GM18502 (cell line): Measurements from ENCODE around the gene NDUFV2.
"Not testable (repeated sequence)": the region's sequence is repeated elsewhere in the genome, so short reads cannot be mapped to it uniquely, and the experiment has no call there.

Experiments used
- ATAC-seq: cut with Tn5 transposase; IDR thresholded peaks from one replicate; pipeline ENCODE4 v1.9.1; 2021; ENCODE audit warnings: mild to moderate bottlenecking; ENCODE audit not compliant: unreplicated experiment, poor library complexity

The NDUFV2 gene

GRCh38 chr18:9088727-9089126 is 13.8 kb upstream of the NDUFV2 start:
- ATAC-seq = not testable (repeated sequence)

- no peak for ATAC-seq
Measured at GRCh38 chr18:9090578-9090977, 11.9 kb upstream of the NDUFV2 start.

GRCh38 chr18:9091066-9091476 is 11.4 kb upstream of the NDUFV2 start:
- ATAC-seq = no peak

DNA sequence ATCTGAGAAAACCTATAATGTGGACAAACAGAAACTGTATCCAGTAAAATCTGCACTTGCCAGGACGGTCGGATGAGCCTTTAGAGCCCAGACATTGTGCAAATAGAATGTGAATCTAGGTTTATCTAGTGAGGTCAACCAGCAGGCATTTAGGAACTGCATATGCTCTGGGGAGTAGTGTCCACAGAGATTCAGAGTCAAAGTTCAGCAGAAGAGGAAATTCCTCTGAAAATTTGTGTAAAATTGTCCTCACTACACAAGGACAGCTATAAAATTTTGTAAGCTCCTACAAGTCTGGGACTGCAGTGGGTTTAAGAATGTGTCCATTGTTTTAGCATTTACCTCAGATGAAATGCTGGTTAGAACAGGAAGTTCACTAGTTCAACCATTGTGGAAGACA is 9.8 kb upstream of the NDUFV2 start:
- no peak for ATAC-seq

DNA sequence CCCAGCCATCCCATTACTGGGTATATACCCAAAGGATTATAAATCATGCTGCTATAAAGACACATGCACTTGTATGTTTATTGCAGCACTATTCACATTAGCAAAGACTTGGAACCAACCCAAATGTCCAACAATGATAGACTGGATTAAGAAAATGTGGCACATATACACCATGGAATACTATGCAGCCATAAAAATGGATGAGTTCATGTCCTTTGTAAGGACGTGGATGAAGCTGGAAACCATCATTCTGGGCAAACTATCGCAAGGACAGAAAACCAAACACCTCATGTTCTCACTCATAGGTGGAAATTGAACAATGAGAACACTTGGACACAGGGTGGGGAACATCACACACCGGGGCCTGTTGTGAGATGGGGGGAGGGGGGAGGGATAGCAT is 9.4 kb upstream of the NDUFV2 start:
- ATAC-seq = not testable (repeated sequence)

- ATAC-seq = no peak
Measured at GRCh38 chr18:9094307-9095226, 7.9 kb upstream of the NDUFV2 start.

GRCh38 chr18:9095297-9096006 is 7.0 kb upstream of the NDUFV2 start:
- peak; percentile 90 for ATAC-seq

GRCh38 chr18:9096007-9096371 is 6.5 kb upstream of the NDUFV2 start:
- peak; percentile 15 for ATAC-seq

DNA sequence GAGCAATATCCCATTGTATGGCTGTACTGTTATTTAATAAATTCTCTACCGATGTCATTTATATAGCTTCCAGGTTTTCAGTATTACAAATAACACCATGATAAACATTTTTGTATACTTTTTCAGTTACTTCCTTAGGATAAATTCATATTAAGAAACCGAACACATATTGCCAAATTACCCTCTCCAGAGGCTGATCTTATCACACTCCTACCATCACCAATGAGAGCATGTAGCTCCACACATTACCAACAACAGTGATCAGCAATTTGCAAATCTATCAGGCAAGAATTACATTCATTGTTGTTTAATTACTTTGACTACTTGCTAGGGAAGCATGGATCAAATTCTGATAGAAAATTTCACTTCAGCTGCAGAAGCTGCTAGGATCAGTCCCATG is 5.8 kb upstream of the NDUFV2 start:
- ATAC-seq = no peak

GRCh38 chr18:9097349-9097748 is 5.2 kb upstream of the NDUFV2 start:
- no peak for ATAC-seq

GRCh38 chr18:9100796-9101195 is 1.7 kb upstream of the NDUFV2 start:
- no peak for ATAC-seq

DNA sequence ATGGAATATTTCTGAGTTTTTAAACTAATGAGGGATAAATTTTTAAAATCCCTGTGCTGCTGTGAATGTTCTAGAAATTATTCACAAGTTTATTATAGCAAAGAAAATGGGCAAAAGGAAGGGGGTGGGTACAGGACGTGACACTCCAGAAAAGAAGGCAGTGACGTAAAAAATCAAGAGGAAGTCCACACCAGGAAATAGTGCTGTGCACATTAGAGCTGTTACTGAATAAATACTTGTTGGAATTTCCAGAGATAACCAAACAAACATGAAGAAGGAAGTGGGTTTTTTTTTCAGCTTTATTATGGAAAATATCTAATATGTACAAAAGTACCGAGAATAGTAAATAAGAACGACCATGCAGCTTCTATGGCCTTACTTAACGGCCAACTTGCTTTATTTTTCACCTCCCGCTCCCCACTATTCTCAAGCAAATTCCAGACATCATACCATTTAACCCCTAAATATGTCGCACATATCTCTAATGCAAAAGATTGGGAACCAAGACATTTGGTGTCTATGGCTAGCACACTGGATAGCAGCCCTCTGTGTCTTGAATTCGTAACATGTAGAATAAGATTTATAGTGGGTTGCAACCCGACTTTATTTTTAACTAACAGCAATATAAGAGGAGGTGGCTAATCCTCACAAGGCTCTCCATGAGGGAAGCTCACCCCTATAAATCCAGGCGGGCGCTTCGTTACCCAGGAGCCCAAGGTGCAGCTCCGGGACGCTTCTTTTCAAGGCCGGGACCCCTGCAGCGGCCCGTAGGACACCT is 580 bp upstream of the NDUFV2 start:
- peak; percentile 7 for ATAC-seq

DNA sequence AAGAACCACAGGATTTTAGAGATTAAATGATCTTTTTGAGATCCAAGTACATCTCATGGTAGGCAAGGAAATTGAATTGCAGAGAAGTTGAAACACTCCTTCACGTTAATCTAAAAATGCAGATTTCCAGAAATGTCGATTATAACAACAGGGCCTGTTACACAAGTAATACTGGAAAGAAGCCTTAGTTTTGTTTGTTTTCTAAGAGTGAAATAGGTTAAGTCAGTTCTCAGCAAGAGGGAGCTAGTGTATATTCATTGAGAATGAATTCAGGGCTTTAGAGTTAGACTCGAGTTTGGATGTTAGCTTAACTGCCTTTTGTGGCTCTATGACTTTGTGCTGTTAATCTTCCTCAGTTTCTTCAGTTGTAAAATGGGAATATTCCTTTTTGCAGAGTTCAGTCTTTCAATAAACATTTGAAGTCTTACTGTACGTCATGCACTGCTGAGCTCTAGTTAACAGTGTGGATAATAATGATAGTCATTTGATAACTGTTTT is 926 bp downstream of the NDUFV2 start:
- no peak for ATAC-seq

- ATAC-seq = no peak
Measured at GRCh38 chr18:9104244-9104901, 1.9 kb downstream of the NDUFV2 start.

DNA sequence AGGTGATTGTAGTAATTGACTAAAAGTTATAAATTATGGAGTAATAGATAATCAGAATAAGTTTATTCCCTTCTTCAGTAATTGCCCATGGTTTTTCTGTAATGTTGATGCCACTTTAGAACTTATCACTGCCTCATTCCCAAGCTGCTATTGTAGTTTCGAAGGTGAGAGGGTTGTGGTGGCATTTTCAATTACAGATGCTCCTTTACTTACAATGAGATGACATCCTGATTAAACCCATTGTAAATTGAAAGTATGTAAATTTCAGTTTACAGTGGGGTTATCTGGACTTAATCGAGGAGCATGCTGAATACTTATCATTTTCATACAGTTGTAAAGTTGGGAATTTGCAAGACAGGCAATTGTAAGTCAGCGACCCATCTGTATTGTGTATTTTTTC is 2.9 kb downstream of the NDUFV2 start:
- no peak for ATAC-seq

GRCh38 chr18:9106094-9106493 is 3.6 kb downstream of the NDUFV2 start:
- ATAC-seq = no peak

GRCh38 chr18:9106800-9107584 is 4.5 kb downstream of the NDUFV2 start:
- no peak for ATAC-seq

DNA sequence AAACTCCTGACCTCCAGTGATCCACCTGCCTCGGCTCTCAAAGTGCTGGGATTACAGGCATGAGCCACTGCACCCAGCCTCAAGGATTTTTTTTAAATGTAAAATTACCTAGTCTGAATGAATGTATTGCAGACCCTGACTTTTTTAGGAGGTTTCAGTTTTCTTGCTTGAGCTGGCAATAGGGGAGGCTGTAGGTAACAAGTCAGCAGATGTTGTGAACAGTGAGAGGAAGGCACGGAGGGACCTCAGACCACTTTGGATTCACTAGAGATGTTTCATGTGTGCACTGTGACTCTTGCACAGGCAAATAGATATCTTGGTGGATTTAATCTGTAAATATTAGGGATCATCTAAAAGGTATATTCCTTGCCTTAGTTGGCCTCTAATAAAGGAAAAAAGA is 6.4 kb downstream of the NDUFV2 start:
- ATAC-seq = no peak

- no peak for ATAC-seq
Measured at GRCh38 chr18:9109523-9109922, 7.0 kb downstream of the NDUFV2 start.
